Stimulated activated CD4-positive, alpha-beta T cell treated with anti-CD3 and anti-CD28 coated beads, Interleukin-4, amount 100 ng/mL, for 4 hours (primary cell): ENCODE results near the gene ALDOB.

Experiments used
- DNase-seq, 2 experiments: peaks; one replicate each; pipeline ENCODE4 v3.0.0-alpha.2; 2020

Gene ALDOB

GRCh38 chr9:101435601-101436079 lies at the start of gene ALDOB:
Gene ALDOB, minus strand, starts transcription at chr9:101435774. Its CDS starts 4,887 bp downstream, at chr9:101430887.
- DNase-seq: no peak

GRCh38 chr9:101484046-101484445 lies 48.5 kb upstream of the ALDOB start:
- no peak for DNase-seq

- DNase-seq: no peak
Observed at GRCh38 chr9:101481261-101481660, 45.7 kb upstream of the ALDOB start.

DNA sequence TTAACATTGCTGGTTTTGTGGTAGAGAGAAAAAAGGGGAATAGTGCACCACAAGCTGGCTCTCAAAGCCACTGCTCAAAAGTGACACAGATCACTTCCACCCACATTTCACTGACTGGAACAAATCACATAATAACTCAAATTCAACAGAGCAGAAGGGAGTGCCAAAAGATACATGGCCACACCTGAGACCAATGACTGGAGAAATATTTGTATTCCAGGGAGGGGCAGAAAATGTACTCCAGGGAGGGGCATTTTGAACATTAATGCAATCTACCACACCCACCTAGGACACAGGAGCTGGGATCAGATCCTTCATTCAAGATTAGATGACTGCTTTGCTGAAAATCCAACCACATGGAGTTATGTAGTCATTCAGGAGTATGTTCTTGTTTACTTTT lies 44.8 kb upstream of the ALDOB start:
- no peak for DNase-seq

- DNase-seq: no peak
Observed at GRCh38 chr9:101479338-101480030, 43.9 kb upstream of the ALDOB start.

GRCh38 chr9:101478906-101479305 lies 43.3 kb upstream of the ALDOB start:
- DNase-seq: no peak

- no peak for DNase-seq
Observed at GRCh38 chr9:101478444-101478843, 42.9 kb upstream of the ALDOB start.

DNA sequence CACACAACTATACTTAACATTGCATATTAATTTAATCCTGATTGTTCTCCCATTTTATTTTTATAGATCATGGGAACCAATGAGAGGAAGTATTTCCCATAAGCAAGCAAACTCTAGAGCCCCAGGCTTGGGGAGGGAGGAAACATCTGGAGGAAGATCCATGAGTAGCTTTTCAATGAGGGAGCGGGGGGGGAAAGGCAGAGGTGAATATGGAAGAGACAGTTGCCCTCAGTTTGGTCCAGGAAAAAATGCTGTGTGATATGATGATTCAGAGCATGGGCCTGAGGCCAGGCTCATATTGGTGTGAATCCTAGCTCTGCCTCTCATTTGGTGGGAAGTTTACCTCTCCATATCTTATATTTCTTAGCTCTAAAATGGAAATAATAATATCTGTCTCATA lies 42.2 kb upstream of the ALDOB start:
- no peak for DNase-seq

- DNase-seq: no peak
Observed at GRCh38 chr9:101477214-101477613, 41.6 kb upstream of the ALDOB start.

- DNase-seq: no peak
Observed at GRCh38 chr9:101476576-101477208, 41.1 kb upstream of the ALDOB start.

- no peak for DNase-seq
Observed at GRCh38 chr9:101472891-101473290, 37.3 kb upstream of the ALDOB start.

- DNase-seq: no peak
Observed at GRCh38 chr9:101470929-101471328, 35.4 kb upstream of the ALDOB start.

GRCh38 chr9:101470021-101470420 lies 34.4 kb upstream of the ALDOB start:
- DNase-seq: no peak

GRCh38 chr9:101469026-101469425 lies 33.5 kb upstream of the ALDOB start:
- no peak for DNase-seq

GRCh38 chr9:101468116-101468515 lies 32.5 kb upstream of the ALDOB start:
- no peak for DNase-seq

GRCh38 chr9:101467690-101468089 lies 32.1 kb upstream of the ALDOB start:
- no peak for DNase-seq

GRCh38 chr9:101466863-101467262 lies 31.3 kb upstream of the ALDOB start:
- DNase-seq: no peak

- DNase-seq: no peak
Observed at GRCh38 chr9:101465326-101465915, 29.8 kb upstream of the ALDOB start.

DNA sequence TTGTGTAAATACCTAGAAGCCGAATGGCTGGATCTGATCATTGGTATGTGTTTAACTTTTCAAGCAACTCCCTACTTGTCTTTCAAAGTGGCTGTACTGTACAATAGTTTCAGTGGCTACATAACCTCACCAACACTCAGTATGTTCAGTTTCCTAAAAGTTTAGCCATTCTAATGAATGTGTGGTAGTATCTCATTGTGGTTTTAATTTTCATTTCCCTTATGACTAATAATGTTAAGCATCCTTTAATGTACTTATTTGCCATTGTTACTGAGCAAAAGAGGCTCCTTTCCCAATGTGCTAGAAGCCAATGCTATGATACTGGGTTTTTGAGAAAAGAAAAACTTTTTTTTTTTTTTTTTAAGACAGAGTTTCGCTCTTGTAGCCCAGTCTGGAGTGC lies 27.8 kb upstream of the ALDOB start:
- DNase-seq: no peak

DNA sequence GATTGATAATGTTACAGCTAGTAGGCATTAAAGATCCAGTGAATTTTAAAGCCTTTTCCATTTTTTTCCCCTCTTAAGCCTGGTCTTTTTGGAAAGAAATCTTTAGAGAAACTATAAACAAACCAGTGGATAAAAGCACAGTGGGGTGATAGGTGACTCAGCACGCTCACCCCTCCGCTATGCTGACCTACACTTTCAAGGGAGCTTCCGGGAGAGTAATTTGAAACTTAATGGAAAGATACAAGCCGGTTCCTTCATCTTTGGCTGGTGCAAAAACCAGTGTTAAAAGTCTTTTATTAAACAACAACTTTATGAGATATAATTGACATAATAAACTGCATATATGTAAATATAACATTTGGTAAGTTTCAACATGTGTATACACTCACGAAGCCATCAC lies 27.0 kb upstream of the ALDOB start:
- DNase-seq: no peak

DNA sequence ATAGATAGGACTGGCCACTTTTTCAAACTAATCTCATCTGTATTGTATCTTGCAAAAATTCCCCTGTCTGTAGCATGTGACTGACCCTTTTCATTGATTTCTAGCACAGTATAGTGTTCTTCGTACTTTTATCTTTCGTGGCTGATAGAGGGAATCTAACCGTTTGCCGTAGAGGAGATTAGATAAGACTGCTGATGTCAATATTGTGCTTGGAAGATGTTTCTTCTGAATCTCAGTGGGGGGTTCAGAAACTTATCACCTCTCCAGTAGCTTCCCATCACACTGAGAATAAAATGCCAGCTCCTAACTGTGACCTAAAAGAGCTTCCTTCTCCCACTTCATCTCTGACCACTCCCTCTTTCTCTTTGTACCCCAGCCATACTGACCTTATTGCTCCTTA lies 25.4 kb upstream of the ALDOB start:
- DNase-seq: no peak

DNA sequence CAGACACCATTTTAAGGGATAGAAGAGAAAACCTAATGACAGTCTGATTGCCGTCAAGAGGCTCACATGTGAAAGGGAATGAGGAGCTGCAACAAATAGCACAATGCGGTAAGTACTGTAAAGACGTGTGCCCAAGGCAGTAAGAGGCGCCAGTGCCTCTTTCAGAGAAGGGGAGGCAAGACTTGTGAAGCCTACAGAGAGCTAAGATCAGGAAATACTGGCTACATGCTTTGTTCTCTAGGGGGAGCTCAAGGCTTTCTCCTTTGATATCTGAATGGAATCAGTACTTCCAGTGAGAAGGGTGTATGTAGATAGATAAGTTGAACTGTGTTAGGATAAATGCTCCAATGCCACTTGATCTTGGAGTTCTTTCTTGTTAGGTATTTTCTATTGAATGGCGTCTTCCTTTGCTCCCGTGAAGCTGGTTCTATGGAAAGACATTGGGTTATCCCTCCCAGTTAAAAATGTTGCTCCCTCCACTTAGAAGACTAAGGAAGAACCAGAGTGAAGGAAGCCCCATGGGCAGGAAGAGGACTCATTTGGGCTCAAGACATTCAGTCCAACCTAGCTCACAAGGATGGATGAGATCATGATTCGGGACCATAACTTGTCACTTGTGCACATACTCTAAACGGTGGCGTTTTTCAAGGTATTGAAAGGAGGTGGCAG lies 23.5 kb upstream of the ALDOB start:
- DNase-seq: no peak

DNA sequence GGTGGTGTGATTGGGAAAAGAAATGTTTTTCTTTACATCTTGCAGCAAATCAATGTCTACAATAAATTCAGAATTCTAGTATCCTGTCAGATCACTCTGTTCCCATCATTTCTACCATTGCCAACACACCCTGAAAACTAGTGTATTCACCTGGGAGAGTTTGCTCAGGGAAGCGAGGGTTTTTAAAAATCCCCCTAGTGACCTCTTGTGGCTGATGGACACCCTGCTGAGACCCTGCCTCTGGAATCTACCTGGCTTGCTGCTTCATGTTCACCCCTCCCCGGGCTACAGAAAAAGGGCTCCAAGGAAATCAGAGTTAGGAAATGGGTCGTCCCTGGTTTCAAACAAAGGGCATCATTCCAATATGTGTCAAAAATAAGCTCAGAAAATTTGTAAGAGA lies 21.4 kb upstream of the ALDOB start:
- no peak for DNase-seq
